K562 (cell line): ENCODE results near the gene KNDC1. TPM values are rescaled to one million over a fixed set of nuclear protein-coding genes. Genes with fewer than 3 reads are reported as not detected.

Experiments
- DDX20 ChIP-seq: fragments of 450-650 bp; IDR thresholded peaks from 2 replicates; pipeline ENCODE4 v1.6.1; 2016; ENCODE audit warnings: missing genetic modification characterization, low read depth, mild to moderate bottlenecking, missing compliant biosample characterization, moderate library complexity
- ELF4 ChIP-seq: fragments of 450-650 bp; formaldehyde crosslinking; IDR thresholded peaks from 2 replicates; pipeline ENCODE4 v1.4.0; 2022; ENCODE audit warnings: missing genetic modification characterization
- GABPB2 ChIP-seq: fragments of 250-450 bp; sonication (Bioruptor Pico); conservative IDR thresholded peaks from 2 replicates; pipeline ENCODE4 v1.5.1; 2021; ENCODE audit warnings: mild to moderate bottlenecking
- KLF1 ChIP-seq: fragments of 450-650 bp; IDR thresholded peaks from 2 replicates; pipeline ENCODE4 v1.6.1; 2016; ENCODE audit warnings: missing genetic modification characterization, missing compliant biosample characterization
- MAFG ChIP-seq: fragments of 450-650 bp; conservative IDR thresholded peaks from 2 replicates; pipeline ENCODE4 v1.6.1; 2016; ENCODE audit warnings: missing genetic modification characterization, missing compliant biosample characterization
- MYBL2 ChIP-seq, 2 experiments: fragments of 450-650 bp in 1 of 2; sonication (generic) in 1 of 2; formaldehyde crosslinking in 1 of 2; IDR thresholded peaks; 2 replicates each; pipeline versions ENCODE4 v1.6.1 to v1.8.1; 2017 to 2022; ENCODE audit warnings: borderline replicate concordance in 1 of 2, inconsistent platforms in 1 of 2, low read depth in 1 of 2, mild to moderate bottlenecking in 1 of 2, missing genetic modification reagents in 1 of 2, moderate library complexity in 1 of 2
- MYC ChIP-seq, 2 experiments: fragments of 250-450 bp in 1 of 2; sonication (Bioruptor Pico) in 1 of 2; IDR thresholded peaks; 2 replicates each; pipeline versions ENCODE4 v1.5.1 to v1.6.1; 2012 to 2021; ENCODE audit warnings: low read depth in 2 of 2, borderline replicate concordance in 1 of 2, improper control_type of control experiment in 1 of 2, low read length in 1 of 2, mild to moderate bottlenecking in 1 of 2, moderate library complexity in 1 of 2
- NONO ChIP-seq, 2 experiments: fragments of 200-400 bp in 1 of 2; fragments of 450-650 bp in 1 of 2; formaldehyde crosslinking in 1 of 2; IDR thresholded peaks; 2 replicates each; pipeline ENCODE4 v1.6.1; 2017; ENCODE audit warnings: low read depth in 2 of 2, mild to moderate bottlenecking in 2 of 2, moderate library complexity in 2 of 2, low read length in 1 of 2
- SMC3 ChIP-seq: conservative IDR thresholded peaks from 2 replicates; pipeline ENCODE4 v1.6.1; 2011; ENCODE audit warnings: low read depth, low read length, improper control_type of control experiment; ENCODE audit not compliant: insufficient read depth
- SREBF1 ChIP-seq: fragments of 150-350 bp; IDR thresholded peaks from 2 replicates; pipeline ENCODE4 v1.6.1; 2014; ENCODE audit warnings: antibody characterized with exemption, low read depth, low read length, borderline replicate concordance
- XRCC4 ChIP-seq: IDR thresholded peaks from one replicate; pipeline ENCODE4 v1.6.1; 2011; ENCODE audit not compliant: insufficient read depth, insufficient read length; ENCODE audit errors: extremely low read depth
- ZNF408 ChIP-seq: fragments of 250-450 bp; sonication (Bioruptor Pico); IDR thresholded peaks from 2 replicates; pipeline ENCODE4 v1.4.0; 2020; ENCODE audit warnings: low read depth, mild to moderate bottlenecking, moderate library complexity
- ZNF507 ChIP-seq: conservative IDR thresholded peaks from 2 replicates; pipeline ENCODE4 v1.6.1; 2017; ENCODE audit warnings: missing genetic modification characterization, missing compliant biosample characterization
- ZNF583 ChIP-seq: fragments of 250-450 bp; sonication (Bioruptor Pico); IDR thresholded peaks from 2 replicates; pipeline ENCODE4 v1.4.0; 2020
- ZNF717 ChIP-seq: fragments of 250-450 bp; sonication (Bioruptor Pico); IDR thresholded peaks from 2 replicates; pipeline ENCODE4 v1.5.0; 2021
- polyA plus RNA-seq, 8 experiments: library from polyadenylated mRNA; depleted of rRNA in 4 of 8; stranded (reverse) in 5 of 8; unstranded in 3 of 8; fragments of >200 nt; fragmentation: Nextera tagmentation in 2 of 8; fragmentation: Illumina TruSeq in 1 of 8; extraction: Ambion mirVana in 2 of 8; extraction: Trizol in 1 of 8; gene quantifications; 2 replicates each; pipeline versions ENCODE4 v1.2.1 to v1.2.3, GENCODE V29; 2011 to 2014; ENCODE audit warnings: inconsistent platforms in 1 of 8, missing spikeins in 1 of 8
- total RNA-seq, 7 experiments: library from RNA; depleted of rRNA in 6 of 7; stranded (reverse); fragments of >200 nt in 6 of 7; fragmentation: Illumina TruSeq in 2 of 7; extraction: Trizol in 2 of 7; gene quantifications; 2 replicates each; pipeline versions ENCODE4 v1.2.1 to v1.2.3, GENCODE V29; 2011 to 2021; ENCODE audit warnings: low replicate concordance in 1 of 7
- TF ChIP-seq, protein P1 (sequence below): fragments of 250-450 bp; sonication (Bioruptor Pico); IDR thresholded peaks from 2 replicates; pipeline ENCODE4 v1.4.0; 2020
- TF ChIP-seq, protein P2 (sequence below): fragments of 250-450 bp; sonication (Bioruptor Pico); IDR thresholded peaks from 2 replicates; pipeline ENCODE4 v1.8.0; 2022; ENCODE audit warnings: moderate library complexity, mild to moderate bottlenecking, inconsistent platforms
- TF ChIP-seq, protein P3 (sequence below): fragments of 250-450 bp; sonication (Bioruptor Pico); IDR thresholded peaks from 2 replicates; pipeline ENCODE4 v1.4.0; 2020; ENCODE audit warnings: mild to moderate bottlenecking
- TF ChIP-seq, protein P4 (sequence below): fragments of 450-650 bp; formaldehyde crosslinking; IDR thresholded peaks from 2 replicates; pipeline ENCODE4 v1.4.0; 2020; ENCODE audit warnings: mild to moderate bottlenecking, moderate library complexity

KNDC1 gene
- total and polyA plus RNA-seq, 9 of the 15 experiments (the other 6 are each of a cell fraction or from before 2014, with no cell fraction given), result 0.07 to 0.26 (median 0.11) TPM; not detected in 6

DNA sequence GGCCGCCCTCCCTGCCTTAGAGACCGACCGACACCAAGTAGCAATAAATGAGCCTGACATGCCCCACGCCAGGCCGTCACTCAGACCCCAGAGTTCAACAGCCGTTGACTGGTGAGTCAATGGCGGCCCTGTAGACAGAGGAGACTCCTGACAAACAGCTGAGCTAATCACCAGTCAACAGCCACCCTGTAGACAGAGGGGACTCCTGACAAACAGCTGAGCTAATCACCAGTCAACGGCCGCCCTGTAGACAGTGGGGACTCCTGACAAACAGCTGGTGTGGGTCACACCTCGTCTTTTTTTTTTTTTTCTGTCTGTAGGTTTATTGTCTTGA lies 16.9 kb upstream of the KNDC1 start (continued):
- TF ChIP-seq, protein P1, sequence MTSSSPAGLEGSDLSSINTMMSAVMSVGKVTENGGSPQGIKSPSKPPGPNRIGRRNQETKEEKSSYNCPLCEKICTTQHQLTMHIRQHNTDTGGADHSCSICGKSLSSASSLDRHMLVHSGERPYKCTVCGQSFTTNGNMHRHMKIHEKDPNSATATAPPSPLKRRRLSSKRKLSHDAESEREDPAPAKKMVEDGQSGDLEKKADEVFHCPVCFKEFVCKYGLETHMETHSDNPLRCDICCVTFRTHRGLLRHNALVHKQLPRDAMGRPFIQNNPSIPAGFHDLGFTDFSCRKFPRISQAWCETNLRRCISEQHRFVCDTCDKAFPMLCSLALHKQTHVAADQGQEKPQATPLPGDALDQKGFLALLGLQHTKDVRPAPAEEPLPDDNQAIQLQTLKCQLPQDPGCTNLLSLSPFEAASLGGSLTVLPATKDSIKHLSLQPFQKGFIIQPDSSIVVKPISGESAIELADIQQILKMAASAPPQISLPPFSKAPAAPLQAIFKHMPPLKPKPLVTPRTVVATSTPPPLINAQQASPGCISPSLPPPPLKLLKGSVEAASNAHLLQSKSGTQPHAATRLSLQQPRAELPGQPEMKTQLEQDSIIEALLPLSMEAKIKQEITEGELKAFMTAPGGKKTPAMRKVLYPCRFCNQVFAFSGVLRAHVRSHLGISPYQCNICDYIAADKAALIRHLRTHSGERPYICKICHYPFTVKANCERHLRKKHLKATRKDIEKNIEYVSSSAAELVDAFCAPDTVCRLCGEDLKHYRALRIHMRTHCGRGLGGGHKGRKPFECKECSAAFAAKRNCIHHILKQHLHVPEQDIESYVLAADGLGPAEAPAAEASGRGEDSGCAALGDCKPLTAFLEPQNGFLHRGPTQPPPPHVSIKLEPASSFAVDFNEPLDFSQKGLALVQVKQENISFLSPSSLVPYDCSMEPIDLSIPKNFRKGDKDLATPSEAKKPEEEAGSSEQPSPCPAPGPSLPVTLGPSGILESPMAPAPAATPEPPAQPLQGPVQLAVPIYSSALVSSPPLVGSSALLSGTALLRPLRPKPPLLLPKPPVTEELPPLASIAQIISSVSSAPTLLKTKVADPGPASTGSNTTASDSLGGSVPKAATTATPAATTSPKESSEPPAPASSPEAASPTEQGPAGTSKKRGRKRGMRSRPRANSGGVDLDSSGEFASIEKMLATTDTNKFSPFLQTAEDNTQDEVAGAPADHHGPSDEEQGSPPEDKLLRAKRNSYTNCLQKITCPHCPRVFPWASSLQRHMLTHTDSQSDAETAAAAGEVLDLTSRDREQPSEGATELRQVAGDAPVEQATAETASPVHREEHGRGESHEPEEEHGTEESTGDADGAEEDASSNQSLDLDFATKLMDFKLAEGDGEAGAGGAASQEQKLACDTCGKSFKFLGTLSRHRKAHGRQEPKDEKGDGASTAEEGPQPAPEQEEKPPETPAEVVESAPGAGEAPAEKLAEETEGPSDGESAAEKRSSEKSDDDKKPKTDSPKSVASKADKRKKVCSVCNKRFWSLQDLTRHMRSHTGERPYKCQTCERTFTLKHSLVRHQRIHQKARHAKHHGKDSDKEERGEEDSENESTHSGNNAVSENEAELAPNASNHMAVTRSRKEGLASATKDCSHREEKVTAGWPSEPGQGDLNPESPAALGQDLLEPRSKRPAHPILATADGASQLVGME, result no peak
- TF ChIP-seq ZNF717 (CRISPR knock-in tag) (no peak), DDX20 (tag) (no peak), GABPB2 (CRISPR knock-in tag) (no peak), ZNF583 (no peak), MAFG (tag) (no peak; the same call in 1 of the 2 replicates), ZNF408 (CRISPR knock-in tag) (no peak), ZNF507 (tag) (no peak), MYBL2 (IDR thresholded peaks at IDR 0.05; ENCODE audit: low read depth) (no peak), MYBL2 (CRISPR knock-in tag; IDR thresholded peaks at IDR 0.05; ENCODE audit: borderline replicate concordance) (no peak), NONO (IDR thresholded peaks at IDR 0.05; ENCODE audit: low read depth in 2 of 2, low read length in 1 of 2) (no peak), SMC3 (no peak), KLF1 (no peak), SREBF1 (no peak), ELF4 (CRISPR knock-in tag) (no peak), XRCC4 (no peak), MYC (IDR thresholded peaks at IDR 0.05; ENCODE audit: low read depth, low read length) (no peak), MYC (CRISPR knock-in tag; IDR thresholded peaks at IDR 0.05; ENCODE audit: borderline replicate concordance, low read depth) (no peak)
- TF ChIP-seq, protein P2, sequence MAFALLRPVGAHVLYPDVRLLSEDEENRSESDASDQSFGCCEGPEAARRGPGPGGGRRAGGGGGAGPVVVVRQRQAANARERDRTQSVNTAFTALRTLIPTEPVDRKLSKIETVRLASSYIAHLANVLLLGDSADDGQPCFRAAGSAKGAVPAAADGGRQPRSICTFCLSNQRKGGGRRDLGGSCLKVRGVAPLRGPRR (CRISPR knock-in tag), result no peak
- TF ChIP-seq, protein P3, sequence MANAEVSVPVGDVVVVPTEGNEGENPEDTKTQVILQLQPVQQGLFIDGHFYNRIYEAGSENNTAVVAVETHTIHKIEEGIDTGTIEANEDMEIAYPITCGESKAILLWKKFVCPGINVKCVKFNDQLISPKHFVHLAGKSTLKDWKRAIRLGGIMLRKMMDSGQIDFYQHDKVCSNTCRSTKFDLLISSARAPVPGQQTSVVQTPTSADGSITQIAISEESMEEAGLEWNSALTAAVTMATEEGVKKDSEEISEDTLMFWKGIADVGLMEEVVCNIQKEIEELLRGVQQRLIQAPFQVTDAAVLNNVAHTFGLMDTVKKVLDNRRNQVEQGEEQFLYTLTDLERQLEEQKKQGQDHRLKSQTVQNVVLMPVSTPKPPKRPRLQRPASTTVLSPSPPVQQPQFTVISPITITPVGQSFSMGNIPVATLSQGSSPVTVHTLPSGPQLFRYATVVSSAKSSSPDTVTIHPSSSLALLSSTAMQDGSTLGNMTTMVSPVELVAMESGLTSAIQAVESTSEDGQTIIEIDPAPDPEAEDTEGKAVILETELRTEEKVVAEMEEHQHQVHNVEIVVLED (CRISPR knock-in tag), result no peak
- TF ChIP-seq, protein P4, sequence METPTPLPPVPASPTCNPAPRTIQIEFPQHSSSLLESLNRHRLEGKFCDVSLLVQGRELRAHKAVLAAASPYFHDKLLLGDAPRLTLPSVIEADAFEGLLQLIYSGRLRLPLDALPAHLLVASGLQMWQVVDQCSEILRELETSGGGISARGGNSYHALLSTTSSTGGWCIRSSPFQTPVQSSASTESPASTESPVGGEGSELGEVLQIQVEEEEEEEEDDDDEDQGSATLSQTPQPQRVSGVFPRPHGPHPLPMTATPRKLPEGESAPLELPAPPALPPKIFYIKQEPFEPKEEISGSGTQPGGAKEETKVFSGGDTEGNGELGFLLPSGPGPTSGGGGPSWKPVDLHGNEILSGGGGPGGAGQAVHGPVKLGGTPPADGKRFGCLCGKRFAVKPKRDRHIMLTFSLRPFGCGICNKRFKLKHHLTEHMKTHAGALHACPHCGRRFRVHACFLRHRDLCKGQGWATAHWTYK (CRISPR knock-in tag), result no peak
